PFSK-1 (cell line): ENCODE measurements around the gene TAX1BP1.

ENCODE experiments used
- POLR2AphosphoS5 ChIP-seq: IDR thresholded peaks from 2 replicates; pipeline ENCODE4 v1.6.1; 2012; ENCODE audit warnings: low read depth, mild to moderate bottlenecking, control low read depth, low read length, moderate library complexity
- TAF1 ChIP-seq: IDR thresholded peaks from 2 replicates; pipeline ENCODE4 v1.6.1; 2012; ENCODE audit warnings: low read length, control low read depth, borderline replicate concordance; ENCODE audit not compliant: insufficient read depth
- TF ChIP-seq, protein P1 (sequence below), 2 experiments: IDR thresholded peaks; 2 replicates each; pipeline versions ENCODE4 v1.6.1 to v1.8.0; 2011 to 2012; ENCODE audit warnings: low read depth in 2 of 2, low read length in 2 of 2, control low read depth in 1 of 2, inconsistent platforms in 1 of 2, mild to moderate bottlenecking in 1 of 2, moderate library complexity in 1 of 2; ENCODE audit not compliant: insufficient read depth in 1 of 2

DNA sequence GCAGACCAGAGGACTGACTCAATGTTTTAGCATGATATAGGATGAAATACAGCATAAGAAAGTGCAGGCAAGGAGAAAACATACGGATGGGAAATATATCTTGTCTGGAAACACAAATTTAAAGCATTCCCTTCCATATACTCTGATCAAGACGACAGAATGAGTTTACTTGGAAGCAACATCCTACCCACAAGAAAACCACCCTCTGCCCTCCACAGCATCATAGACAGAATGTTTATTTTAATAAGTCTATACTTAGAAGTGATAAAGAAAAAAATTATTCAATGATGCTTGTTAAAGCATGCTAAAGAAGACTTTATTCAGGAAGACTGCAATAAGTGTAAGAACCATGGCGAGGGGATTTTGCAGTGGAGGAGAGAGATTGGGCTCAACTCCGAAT, 44.9 kb upstream of the TAX1BP1 start:
- TF ChIP-seq POLR2AphosphoS5, result no peak
- TF ChIP-seq, protein P1, sequence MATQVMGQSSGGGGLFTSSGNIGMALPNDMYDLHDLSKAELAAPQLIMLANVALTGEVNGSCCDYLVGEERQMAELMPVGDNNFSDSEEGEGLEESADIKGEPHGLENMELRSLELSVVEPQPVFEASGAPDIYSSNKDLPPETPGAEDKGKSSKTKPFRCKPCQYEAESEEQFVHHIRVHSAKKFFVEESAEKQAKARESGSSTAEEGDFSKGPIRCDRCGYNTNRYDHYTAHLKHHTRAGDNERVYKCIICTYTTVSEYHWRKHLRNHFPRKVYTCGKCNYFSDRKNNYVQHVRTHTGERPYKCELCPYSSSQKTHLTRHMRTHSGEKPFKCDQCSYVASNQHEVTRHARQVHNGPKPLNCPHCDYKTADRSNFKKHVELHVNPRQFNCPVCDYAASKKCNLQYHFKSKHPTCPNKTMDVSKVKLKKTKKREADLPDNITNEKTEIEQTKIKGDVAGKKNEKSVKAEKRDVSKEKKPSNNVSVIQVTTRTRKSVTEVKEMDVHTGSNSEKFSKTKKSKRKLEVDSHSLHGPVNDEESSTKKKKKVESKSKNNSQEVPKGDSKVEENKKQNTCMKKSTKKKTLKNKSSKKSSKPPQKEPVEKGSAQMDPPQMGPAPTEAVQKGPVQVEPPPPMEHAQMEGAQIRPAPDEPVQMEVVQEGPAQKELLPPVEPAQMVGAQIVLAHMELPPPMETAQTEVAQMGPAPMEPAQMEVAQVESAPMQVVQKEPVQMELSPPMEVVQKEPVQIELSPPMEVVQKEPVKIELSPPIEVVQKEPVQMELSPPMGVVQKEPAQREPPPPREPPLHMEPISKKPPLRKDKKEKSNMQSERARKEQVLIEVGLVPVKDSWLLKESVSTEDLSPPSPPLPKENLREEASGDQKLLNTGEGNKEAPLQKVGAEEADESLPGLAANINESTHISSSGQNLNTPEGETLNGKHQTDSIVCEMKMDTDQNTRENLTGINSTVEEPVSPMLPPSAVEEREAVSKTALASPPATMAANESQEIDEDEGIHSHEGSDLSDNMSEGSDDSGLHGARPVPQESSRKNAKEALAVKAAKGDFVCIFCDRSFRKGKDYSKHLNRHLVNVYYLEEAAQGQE (IDR thresholded peaks at IDR 0.05; ENCODE audit: insufficient read depth in 1 of 2, low read depth in 2 of 2, low read length in 2 of 2), result no peak
- no peak for TF ChIP-seq TAF1
